H9 (cell line): ENCODE measurements around the gene ZNF335. TPM values are rescaled to one million over a fixed set of nuclear protein-coding genes. Genes with fewer than 3 reads are reported as not detected.

Source experiments
- DNase-seq: peaks from one replicate; pipeline ENCODE4 v3.0.0-alpha.2; 2017
- H2AFZ ChIP-seq: one replicate; pipeline ENCODE4 v1.6.1; 2013; ENCODE audit warnings: mild to moderate bottlenecking, low read length, control low read depth, moderate library complexity
- H2AK5ac ChIP-seq: 2 replicates; pipeline ENCODE4 v1.6.1; 2013; ENCODE audit warnings: low read length, control low read depth, mixed read lengths; ENCODE audit not compliant: insufficient read length
- H2BK120ac ChIP-seq: one replicate; pipeline ENCODE4 v1.6.1; 2013; ENCODE audit warnings: low read depth, mild to moderate bottlenecking, low read length, control low read depth, inconsistent platforms; ENCODE audit not compliant: poor library complexity, severe bottlenecking
- H2BK12ac ChIP-seq: 2 replicates; pipeline ENCODE4 v1.6.1; 2013; ENCODE audit warnings: low read length, control low read depth, mixed read lengths, low read depth; ENCODE audit not compliant: insufficient read length
- H2BK15ac ChIP-seq: 2 replicates; pipeline ENCODE4 v1.6.1; 2013; ENCODE audit warnings: low read depth, low read length, control low read depth
- H2BK20ac ChIP-seq: one replicate; pipeline ENCODE4 v1.6.1; 2013; ENCODE audit warnings: low read depth, mild to moderate bottlenecking, low read length, control low read depth, inconsistent platforms; ENCODE audit not compliant: poor library complexity, severe bottlenecking
- H2BK5ac ChIP-seq: 2 replicates; pipeline ENCODE4 v1.6.1; 2013; ENCODE audit warnings: low read length, control low read depth, mixed read lengths; ENCODE audit not compliant: insufficient read length
- H3K14ac ChIP-seq: 2 replicates; pipeline ENCODE4 v1.6.1; 2013; ENCODE audit warnings: low read length, control low read depth; ENCODE audit not compliant: insufficient read depth
- H3K18ac ChIP-seq: 2 replicates; pipeline ENCODE4 v1.6.1; 2013; ENCODE audit warnings: low read depth, mild to moderate bottlenecking, mixed read lengths, low read length, control low read depth; ENCODE audit not compliant: insufficient read length
- H3K23ac ChIP-seq: 2 replicates; pipeline ENCODE4 v1.6.1; 2013; ENCODE audit warnings: low read length, control low read depth, mixed read lengths, low read depth; ENCODE audit not compliant: insufficient read length
- H3K23me2 ChIP-seq: 2 replicates; pipeline ENCODE4 v1.6.1; 2013; ENCODE audit warnings: low read depth, mild to moderate bottlenecking, mixed read lengths, low read length, control low read depth; ENCODE audit not compliant: insufficient read length, poor library complexity, severe bottlenecking
- H3K27ac ChIP-seq: 2 replicates; pipeline ENCODE4 v1.5.1; 2013; ENCODE audit warnings: low read length, control low read depth, mixed read lengths, low read depth; ENCODE audit not compliant: insufficient read length
- H3K27me3 ChIP-seq: 2 replicates; pipeline ENCODE4 v1.6.1; 2013; ENCODE audit warnings: low read length, control low read depth, inconsistent platforms; ENCODE audit not compliant: insufficient read depth
- H3K4ac ChIP-seq: 2 replicates; pipeline ENCODE4 v1.6.1; 2013; ENCODE audit warnings: low read depth, mild to moderate bottlenecking, control low read depth, inconsistent platforms, low read length, moderate library complexity
- H3K4me1 ChIP-seq: 2 replicates; pipeline ENCODE4 v1.6.1; 2013; ENCODE audit warnings: low read length, control low read depth, inconsistent platforms; ENCODE audit not compliant: insufficient read depth
- H3K4me2 ChIP-seq: 2 replicates; pipeline ENCODE4 v1.6.1; 2013; ENCODE audit warnings: low read length, control low read depth, mixed read lengths; ENCODE audit not compliant: insufficient read length, insufficient read depth
- H3K56ac ChIP-seq: 2 replicates; pipeline ENCODE4 v1.6.1; 2013; ENCODE audit warnings: low read depth, mild to moderate bottlenecking, mixed read lengths, low read length, control low read depth; ENCODE audit not compliant: insufficient read length
- H3K79me1 ChIP-seq: 2 replicates; pipeline ENCODE4 v1.6.1; 2013; ENCODE audit warnings: low read depth, mild to moderate bottlenecking, moderate library complexity, low read length, control low read depth, inconsistent platforms; ENCODE audit not compliant: insufficient read depth, poor library complexity, severe bottlenecking
- H3K79me2 ChIP-seq: 2 replicates; pipeline ENCODE4 v1.6.1; 2013; ENCODE audit warnings: low read length, control low read depth, inconsistent platforms; ENCODE audit not compliant: insufficient read depth
- H3K9ac ChIP-seq: 2 replicates; pipeline ENCODE4 v1.6.1; 2013; ENCODE audit warnings: low read length, control low read depth, mixed read lengths; ENCODE audit not compliant: insufficient read length; ENCODE audit errors: extremely low read depth
- H3K9me3 ChIP-seq: one replicate; pipeline ENCODE4 v1.6.1; 2013; ENCODE audit warnings: low read depth, low read length, inconsistent platforms; ENCODE audit not compliant: control insufficient read depth
- H3T11ph ChIP-seq: one replicate; pipeline ENCODE4 v1.6.1; 2013; ENCODE audit warnings: mild to moderate bottlenecking, low read length, control low read depth, inconsistent platforms
- H4K20me1 ChIP-seq: one replicate; pipeline ENCODE4 v1.6.1; 2013; ENCODE audit not compliant: control insufficient read depth, insufficient read length, insufficient read depth
- H4K5ac ChIP-seq: 2 replicates; pipeline ENCODE4 v1.6.1; 2013; ENCODE audit warnings: low read depth, mild to moderate bottlenecking, mixed read lengths, low read length, control low read depth; ENCODE audit not compliant: insufficient read length
- H4K8ac ChIP-seq: replicated peaks from 2 replicates; pipeline ENCODE4 v1.6.1; 2013; ENCODE audit warnings: low read length, control low read depth, mixed read lengths, low read depth; ENCODE audit not compliant: insufficient read length
- H4K91ac ChIP-seq: 2 replicates; pipeline ENCODE4 v1.6.1; 2013; ENCODE audit warnings: low read depth, mild to moderate bottlenecking, moderate library complexity, mixed read lengths, low read length, control low read depth; ENCODE audit not compliant: insufficient read length
- H3K27ac Mint-ChIP-seq, 3 experiments: 2 replicates in 2 of 3; 3 replicates in 1 of 3; pipeline ENCODE4 v1.8.0; 2020 to 2021; ENCODE audit warnings: mixed read lengths in 3 of 3, mild to moderate bottlenecking in 1 of 3, moderate library complexity in 1 of 3
- H3K27me3 Mint-ChIP-seq: 2 replicates; pipeline ENCODE4 v1.8.0; 2021; ENCODE audit warnings: low read depth, mild to moderate bottlenecking, moderate library complexity, mixed read lengths
- H3K36me3 Mint-ChIP-seq, 3 experiments: 2 replicates in 2 of 3; 3 replicates in 1 of 3; pipeline ENCODE4 v1.8.0; 2020 to 2021; ENCODE audit warnings: low read depth in 3 of 3, mixed read lengths in 3 of 3; ENCODE audit not compliant: insufficient read depth in 1 of 3
- H3K4me1 Mint-ChIP-seq, 2 experiments: 2 replicates each; pipeline ENCODE4 v1.8.0; 2020; ENCODE audit warnings: mixed read lengths in 2 of 2
- H3K4me3 Mint-ChIP-seq, 2 experiments: 2 replicates in 1 of 2; 3 replicates in 1 of 2; pipeline ENCODE4 v1.8.0; 2020 to 2021; ENCODE audit warnings: mild to moderate bottlenecking in 2 of 2, mixed read lengths in 2 of 2, moderate library complexity in 1 of 2
- H3K9me3 Mint-ChIP-seq, 2 experiments: 2 replicates in 1 of 2; 3 replicates in 1 of 2; pipeline ENCODE4 v1.8.0; 2020; ENCODE audit warnings: mild to moderate bottlenecking in 2 of 2, mixed read lengths in 2 of 2, moderate library complexity in 1 of 2
- CTCF ChIP-seq: fragments of 200-600 bp; sonication (generic); conservative IDR thresholded peaks from 3 replicates; pipeline ENCODE4 v1.8.0; 2021; ENCODE audit warnings: antibody characterized with exemption, mild to moderate bottlenecking
- WGBS: extraction: QIAGEN DNeasy Blood & Tissue Kit; methylation state at CpG from one replicate; pipeline ENCODE4 v1.1.7; 2013; ENCODE audit warnings: missing lambda C conversion rate, low lambda C conversion rate, mixed read lengths; ENCODE audit not compliant: insufficient read length; ENCODE audit errors: extremely low coverage; 5-methylcytosine and 5-hydroxymethylcytosine counted together
- total RNA-seq: library from RNA; stranded (reverse); gene quantifications from 2 replicates; pipeline ENCODE4 v1.2.1, GENCODE V29; 2021

The ZNF335 gene
- total RNA-seq, 1 experiment from 2014 or later: 21.1 TPM

- no peak overlapping the region for H3K4ac ChIP-seq
- peaks cover 52 to 66% (median 56%) of the 10 kb centered on the region in 3 experiments; a peak in 6 of 7 replicates for H3K36me3 Mint-ChIP-seq
- H3K9ac ChIP-seq: no peak overlapping the region
- H3K79me2 ChIP-seq: no peaks in the 10 kb centered on the region
- H2BK5ac ChIP-seq: no peak overlapping the region
- H3K27ac Mint-ChIP-seq: peak overlapping the region in 1 of 3 experiments; percentile 50; a peak in 1 of 7 replicates
- H4K20me1 ChIP-seq: no peaks in the 10 kb centered on the region
- H2AFZ ChIP-seq: no peak overlapping the region
- H3K14ac ChIP-seq: no peak overlapping the region
- H3K4me3 Mint-ChIP-seq: no peak overlapping the region; a peak in 1 of 5 replicates
- H3K18ac ChIP-seq: no peak overlapping the region
- H2BK12ac ChIP-seq: no peak overlapping the region
- no peak overlapping the region for H3T11ph ChIP-seq
- peaks cover 7 to 9% of the 10 kb centered on the region in 2 experiments for H3K4me1 Mint-ChIP-seq
- no peak overlapping the region for H4K91ac ChIP-seq
- DNase-seq: no peak
- no peak overlapping the region for H3K56ac ChIP-seq
- TF ChIP-seq CTCF: no peak
- no peak overlapping the region for H3K4me2 ChIP-seq
- no peak overlapping the region for H2BK120ac ChIP-seq
- H4K8ac ChIP-seq: no peak overlapping the region
- H3K23ac ChIP-seq: no peak overlapping the region
- no peaks in the 10 kb centered on the region for H3K27me3 ChIP-seq
- WGBS: no CpG with 5 or more reads among the region's 16 CpGs
- H4K5ac ChIP-seq: no peak overlapping the region
- no peak overlapping the region for H2BK20ac ChIP-seq
- H3K23me2 ChIP-seq: no peaks in the 10 kb centered on the region
- no peak overlapping the region for H2AK5ac ChIP-seq
- H2BK15ac ChIP-seq: no peak overlapping the region
- no peaks in the 10 kb centered on the region for H3K9me3 Mint-ChIP-seq
- no peaks in the 10 kb centered on the region for H3K27me3 Mint-ChIP-seq
- no peak overlapping the region for H3K27ac ChIP-seq
- H3K4me1 ChIP-seq: no peaks in the 10 kb centered on the region
- no peaks in the 10 kb centered on the region for H3K79me1 ChIP-seq
- no peaks in the 10 kb centered on the region for H3K9me3 ChIP-seq
Observed at GRCh38 chr20:45904583-45905504, 67.2 kb downstream of the ZNF335 start.
